GM19397 (cell line): ENCODE data around the gene PSMA8.
"Not testable (repeated sequence)": the region's sequence is repeated elsewhere in the genome, so short reads cannot be mapped to it uniquely, and the experiment has no call there.

Experiments
- ATAC-seq: cut with Tn5 transposase; IDR thresholded peaks from one replicate; pipeline ENCODE4 v1.9.1; 2021; ENCODE audit warnings: mild to moderate bottlenecking, moderate library complexity; ENCODE audit not compliant: unreplicated experiment

The PSMA8 gene

GRCh38 chr18:26228562-26229260, 95.0 kb downstream of the PSMA8 start:
- ATAC-seq, result no peak

- no peak for ATAC-seq
Observed at GRCh38 chr18:26230497-26230896, 96.8 kb downstream of the PSMA8 start.

GRCh38 chr18:26233208-26233607, 99.5 kb downstream of the PSMA8 start:
- no peak for ATAC-seq

DNA sequence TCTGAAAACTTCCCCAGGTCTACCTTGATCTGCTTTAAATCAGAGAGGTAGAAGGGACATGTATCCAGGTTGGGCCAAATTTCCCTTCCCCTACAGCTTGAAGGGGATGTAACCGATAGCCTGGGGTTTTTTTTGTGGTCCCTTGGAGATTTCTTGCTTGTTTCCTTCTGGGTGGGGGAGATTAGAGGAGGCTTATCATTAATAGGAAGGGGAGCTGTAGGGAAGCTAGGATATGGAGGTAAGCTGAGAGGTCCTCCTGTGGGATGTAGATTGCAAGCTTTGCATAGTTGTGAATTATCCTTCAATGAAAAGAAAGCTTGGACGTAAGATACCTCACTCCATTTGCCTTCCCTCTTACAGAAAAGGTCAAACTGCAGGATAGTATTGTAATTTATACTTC, 103.7 kb downstream of the PSMA8 start:
- not testable (repeated sequence) for ATAC-seq

GRCh38 chr18:26238718-26239117, 105.0 kb downstream of the PSMA8 start:
- not testable (repeated sequence) for ATAC-seq

GRCh38 chr18:26242392-26242791, 108.7 kb downstream of the PSMA8 start:
- not testable (repeated sequence) for ATAC-seq
